Activated naive CD4-positive, alpha-beta T cell treated with anti-CD3 and anti-CD28 coated beads for 36 hours (primary cell): ENCODE measurements around the gene RNF214. TPM values are rescaled to one million over a fixed set of nuclear protein-coding genes. Genes with fewer than 3 reads are reported as not detected.

Experiments
- CTCF ChIA-PET: fragments of 350-600 bp; sonication (Branson Sonifier 250); formaldehyde crosslinking; loops from one replicate; lab custom pipeline; 2021; ENCODE audit warnings: antibody characterized with exemption; lab: Charles Lee
- DNase-seq: peaks from one replicate; pipeline ENCODE4 v3.0.0-alpha.2; 2020
- H3K27ac Mint-ChIP-seq: one replicate; pipeline ENCODE4 v1.8.0; 2021; ENCODE audit warnings: mild to moderate bottlenecking, mixed read lengths
- H3K27me3 Mint-ChIP-seq: one replicate; pipeline ENCODE4 v1.8.0; 2021; ENCODE audit warnings: low read depth, mixed read lengths
- H3K36me3 Mint-ChIP-seq: one replicate; pipeline ENCODE4 v1.8.0; 2021; ENCODE audit warnings: low read depth, mixed read lengths
- H3K4me1 Mint-ChIP-seq: one replicate; pipeline ENCODE4 v1.8.0; 2021; ENCODE audit warnings: low read depth, mixed read lengths
- H3K4me3 Mint-ChIP-seq: one replicate; pipeline ENCODE4 v1.8.0; 2021; ENCODE audit warnings: mild to moderate bottlenecking, moderate library complexity, mixed read lengths
- H3K9me3 Mint-ChIP-seq: one replicate; pipeline ENCODE4 v1.8.0; 2021; ENCODE audit warnings: mixed read lengths
- intact Hi-C: fragments of 100-400 bp; cut with micrococcal nuclease; formaldehyde crosslinking; loops from one replicate; pipeline ENCODE4 v1.15.1; 2023
- total RNA-seq, 2 experiments: library from RNA; stranded (reverse); gene quantifications; one replicate each; pipeline ENCODE4 v1.2.3, GENCODE V29; 2021

Gene RNF214
- total RNA-seq, 2 experiments from 2014 or later, result 14.0 to 14.4 TPM

DNA sequence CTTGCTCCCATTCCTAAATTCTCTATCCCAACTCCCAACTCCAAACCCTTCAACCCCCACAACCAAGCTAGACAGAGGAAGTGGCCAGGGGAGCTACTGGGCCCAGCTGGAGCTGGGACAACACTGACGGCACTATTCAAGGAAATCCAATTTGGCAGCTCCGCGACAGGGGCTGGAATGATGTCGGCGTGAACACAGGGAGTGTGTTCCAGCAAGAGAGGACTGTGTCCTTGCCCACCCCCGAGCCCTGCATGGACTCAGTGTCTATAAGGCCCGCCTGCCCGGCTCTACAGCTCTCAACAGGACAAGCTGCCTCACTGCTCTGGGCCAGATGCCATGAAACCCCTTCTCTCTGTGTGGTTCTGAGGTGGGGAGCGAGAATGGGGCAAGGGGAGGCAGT lies 11.9 kb upstream of the RNF214 start:
- no peak for DNase-seq
- Mint-ChIP-seq H3K27ac (no peak overlapping the region), H3K4me3 (no peak overlapping the region), H3K36me3 (peaks cover 55% of the 10 kb centered on the region), H3K4me1 (peaks cover 7% of the 10 kb centered on the region), H3K27me3 (no peaks in the 10 kb centered on the region), H3K9me3 (no peaks in the 10 kb centered on the region)
- CTCF ChIA-PET, result interaction anchor here (4.3 kb wide), 1 partner anchor 9 kb away, joined by 25 read pairs; no protein-coding TSS in a partner anchor
- intact Hi-C loops, result no loop called here

DNA sequence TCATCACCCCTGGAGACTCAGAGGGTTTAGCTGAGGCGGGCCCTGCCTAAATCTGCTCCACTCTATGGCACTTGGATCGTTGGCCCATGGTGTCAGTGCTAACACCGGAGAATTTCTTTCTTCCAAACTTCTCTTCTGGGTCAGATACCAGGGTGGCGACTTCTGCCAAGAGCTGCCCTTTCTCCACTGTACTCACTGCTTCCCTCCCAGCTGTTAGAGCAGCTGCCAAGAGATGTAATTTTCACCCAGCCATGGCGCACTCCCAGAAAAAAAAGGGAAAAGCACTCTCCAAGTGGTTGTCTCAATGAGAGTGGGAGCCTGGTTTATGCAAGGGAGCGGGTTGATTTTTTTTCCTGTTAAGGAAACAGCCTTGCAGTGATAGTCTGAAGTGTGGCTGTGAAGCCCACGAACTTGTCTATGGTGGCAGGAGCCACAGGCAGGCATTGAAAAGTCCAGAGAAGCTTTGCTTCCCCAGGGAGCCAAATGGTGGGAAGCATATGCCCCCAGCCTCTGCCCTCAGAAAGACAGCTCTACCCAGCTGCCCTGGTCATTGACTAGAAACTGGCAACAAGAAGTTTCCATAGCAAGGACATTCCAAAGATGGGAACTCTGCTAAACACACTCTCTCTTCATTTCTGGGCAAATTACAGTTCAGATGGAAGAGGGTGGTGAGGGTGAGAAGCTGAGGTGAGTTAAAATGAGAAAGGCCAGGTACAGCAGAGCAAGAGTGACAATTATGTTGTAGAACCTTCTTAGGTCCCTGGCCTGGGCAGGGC lies 11.3 kb upstream of the RNF214 start:
- intact Hi-C loops, result no loop called here
- CTCF ChIA-PET, result interaction anchor here (4.3 kb wide), 1 partner anchor 8 kb away, joined by 25 read pairs; no protein-coding TSS in a partner anchor
- no peak overlapping the region for H3K4me3 Mint-ChIP-seq
- no peak for DNase-seq
- H3K27ac Mint-ChIP-seq, result no peak overlapping the region
- no peaks in the 10 kb centered on the region for H3K27me3 Mint-ChIP-seq
- no peaks in the 10 kb centered on the region for H3K9me3 Mint-ChIP-seq
- peaks cover 7% of the 10 kb centered on the region for H3K4me1 Mint-ChIP-seq
- H3K36me3 Mint-ChIP-seq, result peaks cover 55% of the 10 kb centered on the region

DNA sequence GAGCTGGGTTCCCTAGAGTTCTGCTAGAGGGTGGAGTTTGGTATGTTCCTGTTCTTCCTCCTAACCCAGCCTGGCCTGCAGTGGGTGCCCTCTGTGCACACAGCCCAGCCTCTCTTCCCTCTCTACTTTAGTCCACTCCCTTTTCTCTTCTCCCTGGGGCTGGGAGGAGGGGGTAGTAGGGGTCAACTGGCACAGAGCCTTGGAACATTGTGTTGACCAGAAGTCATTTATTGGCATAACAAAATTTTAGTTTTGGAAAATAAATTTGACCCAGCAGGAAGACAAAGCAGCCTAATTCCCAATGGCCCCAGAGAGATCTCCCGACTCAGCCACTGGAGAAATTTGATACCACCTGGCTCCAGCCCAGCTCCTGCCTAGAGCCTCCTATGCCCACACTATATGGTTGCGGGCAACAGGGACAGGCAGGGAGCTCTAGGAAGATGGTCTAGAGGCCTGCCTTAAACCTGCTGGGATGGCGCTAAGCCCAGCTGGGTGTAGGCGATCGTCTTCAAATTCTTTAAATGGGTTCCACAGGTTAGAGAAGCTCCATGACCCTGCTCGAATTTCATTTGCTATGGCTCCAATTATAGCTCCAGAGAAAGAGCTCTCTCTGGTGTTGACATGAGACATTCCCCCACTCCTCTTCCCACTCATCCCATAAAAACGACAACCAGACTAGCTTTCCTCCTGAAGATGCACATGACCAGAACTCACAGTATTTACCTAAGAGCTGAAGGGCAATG lies 10.5 kb upstream of the RNF214 start:
- CTCF ChIA-PET, result interaction anchor here (5.6 kb wide), 1 partner anchor 41 kb away, joined by 72 read pairs; the partner anchor contains the start of gene SIDT2
- no peaks in the 10 kb centered on the region for H3K9me3 Mint-ChIP-seq
- H3K4me1 Mint-ChIP-seq, result peaks cover 7% of the 10 kb centered on the region
- no peak overlapping the region for H3K4me3 Mint-ChIP-seq
- peaks cover 58% of the 10 kb centered on the region for H3K36me3 Mint-ChIP-seq
- intact Hi-C loops, result no loop called here
- no peaks in the 10 kb centered on the region for H3K27me3 Mint-ChIP-seq
- no peak overlapping the region for H3K27ac Mint-ChIP-seq
- DNase-seq, result no peak

DNA sequence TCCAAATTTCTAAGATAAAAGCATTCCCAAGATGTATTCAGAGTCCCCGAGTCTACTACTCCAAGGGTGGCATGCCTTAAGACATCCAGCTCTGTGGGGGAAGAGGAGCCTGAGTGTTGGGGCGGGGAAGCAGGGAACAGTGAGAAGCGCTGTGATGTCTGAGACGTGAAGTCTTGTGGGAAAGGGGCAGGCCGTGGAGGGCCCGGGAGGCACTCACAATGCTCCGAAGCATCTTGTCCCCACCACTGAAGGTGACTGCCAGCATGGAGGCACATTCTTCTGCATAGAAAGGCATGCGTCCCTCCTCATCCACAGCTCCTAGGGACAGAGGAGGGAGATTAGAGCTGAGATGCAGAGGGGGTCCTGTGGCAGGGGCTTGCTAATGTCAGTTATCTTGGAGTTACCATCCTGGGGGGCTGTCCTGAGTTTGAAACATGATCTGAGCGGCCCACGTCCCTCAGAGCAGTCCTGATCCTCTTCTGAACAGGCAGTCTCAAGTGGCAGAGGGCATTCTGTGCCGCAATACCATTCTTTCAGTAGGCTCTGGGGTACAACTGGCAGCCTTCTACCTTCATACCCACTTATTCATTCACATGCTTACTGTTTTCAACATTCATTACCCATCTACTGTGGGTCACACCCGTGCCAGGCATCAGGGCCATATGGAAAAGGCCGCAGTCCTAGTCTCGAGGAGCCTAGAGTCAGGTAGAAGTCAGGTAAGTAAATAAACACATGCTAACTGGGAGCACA lies 9.3 kb upstream of the RNF214 start:
- Mint-ChIP-seq H3K27me3 (no peaks in the 10 kb centered on the region), H3K4me3 (no peak overlapping the region), H3K27ac (no peak overlapping the region), H3K4me1 (peaks cover 9% of the 10 kb centered on the region), H3K36me3 (peaks cover 51% of the 10 kb centered on the region), H3K9me3 (no peaks in the 10 kb centered on the region)
- no peak for DNase-seq
- intact Hi-C loops, result no loop called here
- CTCF ChIA-PET, result interaction anchor here (5.6 kb wide), 1 partner anchor 42 kb away, joined by 72 read pairs; the partner anchor contains the start of gene SIDT2

DNA sequence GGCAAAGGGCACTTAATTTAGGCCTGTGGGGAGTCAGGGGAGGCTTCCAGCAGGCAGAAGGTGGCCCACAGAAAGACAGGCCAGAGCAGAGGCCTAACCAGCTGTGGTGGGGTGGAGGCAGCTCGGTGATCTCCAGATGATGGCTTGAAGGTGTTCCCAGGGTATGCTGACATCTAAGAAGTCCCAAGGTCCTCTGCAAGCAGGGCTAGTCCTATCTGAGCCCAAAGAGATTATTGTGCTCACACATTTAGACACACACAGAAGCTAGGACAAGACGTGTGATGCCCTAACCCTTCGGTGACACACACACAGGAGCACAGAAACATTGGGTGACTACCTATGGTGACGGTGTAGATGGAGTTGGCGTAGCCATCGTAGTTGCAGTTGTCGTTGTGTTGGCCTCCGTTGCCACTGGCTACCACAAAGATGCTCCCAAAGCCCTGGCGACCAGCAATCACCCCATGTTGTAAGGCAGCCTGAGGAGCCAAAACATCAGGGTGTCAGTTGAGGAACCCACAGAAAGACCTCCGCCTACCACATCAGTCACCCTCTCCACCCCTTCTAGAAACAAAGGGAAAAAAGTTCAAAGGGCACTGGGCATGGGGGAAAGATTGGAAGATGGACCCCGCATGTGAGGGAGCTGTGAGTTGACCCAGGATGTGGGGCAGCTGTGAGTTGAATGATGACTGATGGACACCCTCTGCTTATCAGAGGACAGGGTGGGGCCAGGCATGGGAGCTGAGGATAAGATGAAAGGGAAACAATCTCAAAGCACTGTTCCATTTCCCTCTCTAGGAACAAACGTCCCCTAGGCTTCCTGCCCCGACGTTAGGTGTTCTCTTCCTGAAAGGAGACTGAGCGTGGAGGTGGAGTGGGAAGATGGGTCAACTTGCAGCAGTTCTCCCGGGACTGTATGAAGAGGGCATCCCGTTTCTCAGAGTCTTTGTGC lies 8.5 kb upstream of the RNF214 start:
- H3K27me3 Mint-ChIP-seq, result no peaks in the 10 kb centered on the region
- CTCF ChIA-PET, result interaction anchor here (1.5 to 5.6 kb wide), 2 partner anchors 13 to 43 kb away, joined by 3 to 72 read pairs; partner anchors contain the start of gene SIDT2
- no peak for DNase-seq
- intact Hi-C loops, result no loop called here
- peak overlapping the region; percentile 41 for H3K27ac Mint-ChIP-seq
- no peak overlapping the region for H3K4me3 Mint-ChIP-seq
- no peaks in the 10 kb centered on the region for H3K9me3 Mint-ChIP-seq
- peaks cover 15% of the 10 kb centered on the region for H3K4me1 Mint-ChIP-seq
- H3K36me3 Mint-ChIP-seq, result peaks cover 52% of the 10 kb centered on the region

DNA sequence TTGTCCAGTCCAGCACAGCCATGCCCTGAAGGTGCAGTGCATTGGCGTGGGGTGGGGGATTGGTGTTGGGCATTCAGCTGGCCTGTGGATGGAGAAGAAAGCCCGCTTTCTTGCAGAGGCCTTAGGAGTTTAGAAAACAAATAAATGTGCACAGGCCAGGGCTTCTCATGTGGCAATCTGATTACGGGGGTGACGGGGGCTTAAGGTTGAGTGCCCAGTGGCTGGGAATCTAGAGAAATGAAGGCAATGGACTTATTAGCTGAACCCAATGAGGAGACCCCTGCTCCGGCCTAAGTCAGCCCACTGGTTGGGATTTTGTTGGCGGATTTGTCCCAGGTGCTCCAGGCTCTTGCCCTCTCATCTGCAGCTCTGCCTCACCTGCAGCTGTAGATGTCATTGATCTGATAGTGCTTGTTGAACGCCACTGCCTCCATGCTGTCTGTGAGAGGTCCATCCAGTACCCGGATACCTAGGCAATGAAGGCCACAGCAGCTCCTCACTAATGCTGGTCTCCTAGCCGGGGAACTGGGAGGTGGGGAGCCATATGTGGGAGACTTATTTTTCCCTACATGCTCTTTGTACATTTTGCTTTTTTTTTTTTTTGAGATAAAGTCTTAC lies 6.8 kb upstream of the RNF214 start:
- Mint-ChIP-seq H3K4me1 (peaks cover 31% of the 10 kb centered on the region), H3K27me3 (no peaks in the 10 kb centered on the region), H3K27ac (no peak overlapping the region), H3K4me3 (no peak overlapping the region), H3K9me3 (no peaks in the 10 kb centered on the region), H3K36me3 (peaks cover 59% of the 10 kb centered on the region)
- DNase-seq, result no peak
- intact Hi-C loops, result loop anchor here (1.0 to 2.0 kb wide), 3 partner anchors 44 to 493 kb away; no protein-coding TSS in a partner anchor
- CTCF ChIA-PET, result interaction anchor here (0.6 to 5.6 kb wide), 15 partner anchors 10 to 490 kb away, joined by 3 to 72 read pairs (median 5); partner anchors contain the start of genes APOA1 and SIDT2

DNA sequence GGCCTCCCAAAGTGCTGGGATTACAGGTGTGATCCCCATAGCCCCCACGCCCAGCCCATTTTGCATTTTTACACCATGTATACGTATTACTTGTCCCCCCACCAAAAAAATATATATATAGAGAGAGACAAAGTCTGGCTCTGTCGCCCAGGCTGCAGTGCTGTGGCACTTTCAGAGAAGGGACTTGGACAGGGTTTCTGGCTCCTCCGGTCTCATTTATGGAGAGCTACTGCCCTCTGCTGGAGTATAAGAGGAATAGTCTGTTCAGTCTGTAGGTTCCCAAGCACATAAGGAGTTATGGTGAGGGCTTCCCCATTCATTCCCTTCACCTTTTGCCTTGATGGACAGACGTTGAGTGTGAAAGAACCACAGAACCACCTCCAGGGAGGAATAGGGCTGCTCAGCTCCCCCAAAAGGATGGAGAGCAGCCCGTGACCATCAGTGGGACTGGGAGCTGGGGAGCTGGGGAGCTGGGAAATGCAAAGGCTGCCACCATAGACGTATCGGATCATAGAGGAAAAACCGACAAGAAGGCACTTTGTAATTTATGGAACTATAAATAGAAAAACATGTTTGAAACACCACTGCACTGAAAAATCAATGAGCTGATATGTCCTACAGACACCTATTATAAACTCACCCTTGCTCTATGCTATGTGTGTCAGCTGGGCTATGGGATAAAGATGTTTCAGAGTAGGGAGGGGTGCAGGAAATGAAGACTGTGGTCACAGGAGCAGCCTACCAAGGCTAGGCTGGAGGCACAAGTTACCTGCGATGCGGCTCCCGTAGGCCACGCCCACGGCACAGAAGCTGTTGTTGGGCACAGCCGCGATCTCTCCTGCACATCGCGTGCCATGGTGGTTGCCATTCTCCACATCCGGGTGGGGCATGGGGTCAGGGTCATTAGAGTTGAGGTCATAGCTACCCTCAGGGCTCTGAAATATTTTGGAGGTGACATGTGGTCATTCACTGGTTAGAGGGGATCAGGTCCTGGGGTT lies 5.8 kb upstream of the RNF214 start:
- Mint-ChIP-seq H3K36me3 (peaks cover 56% of the 10 kb centered on the region), H3K27me3 (no peaks in the 10 kb centered on the region), H3K4me3 (no peak overlapping the region), H3K27ac (no peak overlapping the region), H3K4me1 (peaks cover 31% of the 10 kb centered on the region), H3K9me3 (no peaks in the 10 kb centered on the region)
- peak; percentile 53 for DNase-seq
- CTCF ChIA-PET, result interaction anchor here (0.6 to 5.6 kb wide), 23 partner anchors 8 to 492 kb away, joined by 3 to 72 read pairs (median 4); partner anchors contain the start of genes APOA1, CEP164, PAFAH1B2 and SIDT2
- intact Hi-C loops, result loop anchor here (1.0 to 2.0 kb wide), 3 partner anchors 45 to 494 kb away; no protein-coding TSS in a partner anchor

DNA sequence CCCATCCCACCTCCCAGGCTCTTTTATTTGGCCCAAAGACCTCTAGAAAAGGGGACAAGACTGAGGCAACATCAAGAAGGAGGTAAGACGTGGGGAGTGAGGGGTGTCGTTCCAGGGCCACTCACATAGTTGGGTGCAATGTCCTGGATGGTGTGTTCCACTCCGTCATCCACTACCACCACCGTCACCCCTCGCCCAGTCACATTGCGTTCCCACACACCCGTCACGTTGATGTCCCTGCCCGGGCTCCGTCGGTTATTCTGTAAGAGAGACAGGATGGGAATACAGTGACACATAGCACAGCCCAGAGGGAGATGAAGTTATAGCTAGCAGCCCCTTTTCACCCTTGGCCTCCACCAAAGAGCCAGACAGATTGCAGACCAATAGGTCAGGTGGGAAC lies 4.4 kb upstream of the RNF214 start:
- Mint-ChIP-seq H3K4me1 (peaks cover 31% of the 10 kb centered on the region), H3K36me3 (peaks cover 50% of the 10 kb centered on the region)

DNA sequence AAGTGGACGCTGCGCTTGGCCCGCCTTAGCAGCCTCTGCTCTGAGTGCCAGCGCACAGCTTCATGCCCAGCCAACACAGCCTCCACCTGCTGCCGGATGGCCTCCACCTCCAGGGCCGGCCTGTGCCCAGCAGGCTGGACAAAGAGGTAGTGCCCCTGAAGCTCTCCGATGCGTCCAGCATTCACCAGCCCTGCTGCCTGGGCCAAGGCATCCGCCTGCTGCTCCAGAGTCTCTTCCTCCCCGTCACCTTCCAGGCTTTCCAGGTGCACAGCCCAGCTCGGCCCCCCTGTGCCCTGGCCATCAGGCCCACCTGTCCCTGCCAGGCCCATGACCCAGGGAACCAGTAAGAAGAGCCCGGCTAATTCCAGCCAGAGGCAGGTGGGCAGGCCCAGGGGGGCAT lies 3.1 kb upstream of the RNF214 start:
- Mint-ChIP-seq H3K4me1 (peaks cover 42% of the 10 kb centered on the region), H3K36me3 (peaks cover 40% of the 10 kb centered on the region), H3K4me3 (peak overlapping the region; percentile 95), H3K27me3 (no peaks in the 10 kb centered on the region), H3K9me3 (no peaks in the 10 kb centered on the region), H3K27ac (peak overlapping the region; percentile 99)
- DNase-seq, result no peak
- CTCF ChIA-PET, result interaction anchor here (0.6 to 4.7 kb wide), 4 partner anchors 11 to 483 kb away, joined by 3 to 27 read pairs (median 14); partner anchors contain the start of gene SIDT2
- intact Hi-C loops, result no loop called here

More for the DNA sequence above, 4.4 kb upstream of the RNF214 start:
- H3K4me3 Mint-ChIP-seq, result no peak overlapping the region
- intact Hi-C loops, result no loop called here
- DNase-seq, result no peak
- CTCF ChIA-PET, result interaction anchor here (0.7 to 4.7 kb wide), 4 partner anchors 9 to 392 kb away, joined by 4 to 27 read pairs (median 18); partner anchors contain the start of genes APOA1 and SIDT2
- no peaks in the 10 kb centered on the region for H3K9me3 Mint-ChIP-seq
- peak overlapping the region; percentile 44 for H3K27ac Mint-ChIP-seq
- no peaks in the 10 kb centered on the region for H3K27me3 Mint-ChIP-seq
